Activated CD4-positive, alpha-beta T cell treated with anti-CD3 and anti-CD28 coated beads, Interleukin-2, amount 50 U/mL, for 4 hours (primary cell): Measurements from ENCODE around the gene ARHGAP26.
A peak's percentile ranks its signal among the peaks of the same experiment; 100 is the strongest.
"Not testable (repeated sequence)": the region's sequence is repeated elsewhere in the genome, so short reads cannot be mapped to it uniquely, and the experiment has no call there.

Source experiments
- DNase-seq, 2 experiments: peaks; one replicate each; pipeline ENCODE4 v3.0.0-alpha.2; 2020

ARHGAP26 gene

GRCh38 chr5:142971303-142972013 lies 201.3 kb downstream of the ARHGAP26 start:
- DNase-seq: no peak

- DNase-seq: no peak
Measured at GRCh38 chr5:142972064-142972570, 201.9 kb downstream of the ARHGAP26 start.

- DNase-seq: no peak
Measured at GRCh38 chr5:142973932-142974331, 203.8 kb downstream of the ARHGAP26 start.

GRCh38 chr5:142974409-142974808 lies 204.2 kb downstream of the ARHGAP26 start:
- no peak for DNase-seq

- no peak for DNase-seq
Measured at GRCh38 chr5:142976861-142977260, 206.7 kb downstream of the ARHGAP26 start.

GRCh38 chr5:142977363-142978051 lies 207.3 kb downstream of the ARHGAP26 start:
- peak; percentile 20 to 29 for DNase-seq

GRCh38 chr5:142978252-142978651 lies 208.1 kb downstream of the ARHGAP26 start:
- no peak for DNase-seq

- DNase-seq: no peak
Measured at GRCh38 chr5:142978726-142979125, 208.5 kb downstream of the ARHGAP26 start.

- DNase-seq: no peak
Measured at GRCh38 chr5:142979636-142980035, 209.5 kb downstream of the ARHGAP26 start.

- DNase-seq: no peak
Measured at GRCh38 chr5:142981475-142981874, 211.3 kb downstream of the ARHGAP26 start.

GRCh38 chr5:142981886-142982820 lies 212.0 kb downstream of the ARHGAP26 start:
- DNase-seq: no peak

- no peak for DNase-seq
Measured at GRCh38 chr5:142982821-142983200, 212.6 kb downstream of the ARHGAP26 start.

- DNase-seq: no peak
Measured at GRCh38 chr5:142984011-142984410, 213.8 kb downstream of the ARHGAP26 start.

- no peak for DNase-seq
Measured at GRCh38 chr5:142984525-142984924, 214.3 kb downstream of the ARHGAP26 start.

- DNase-seq: not testable (repeated sequence)
Measured at GRCh38 chr5:142989270-142989669, 219.1 kb downstream of the ARHGAP26 start.

- not testable (repeated sequence) for DNase-seq
Measured at GRCh38 chr5:142990073-142990472, 219.9 kb downstream of the ARHGAP26 start.

GRCh38 chr5:142994218-142994617 lies 224.0 kb downstream of the ARHGAP26 start:
- no peak for DNase-seq

- not testable (repeated sequence) for DNase-seq
Measured at GRCh38 chr5:142995621-142996020, 225.4 kb downstream of the ARHGAP26 start.

- no peak for DNase-seq
Measured at GRCh38 chr5:142997591-142997990, 227.4 kb downstream of the ARHGAP26 start.

- DNase-seq: no peak
Measured at GRCh38 chr5:142998316-142999020, 228.3 kb downstream of the ARHGAP26 start.

- not testable (repeated sequence) for DNase-seq
Measured at GRCh38 chr5:143000551-143000950, 230.4 kb downstream of the ARHGAP26 start.

GRCh38 chr5:143001764-143002351 lies 231.7 kb downstream of the ARHGAP26 start:
- no peak for DNase-seq
